Thyroid gland (tissue), 4 donors: ENCODE data around the gene RPL22.

Source experiments
- POLR2A ChIP-seq, 2 donors: fragments of 450-650 bp; IDR thresholded peaks; one replicate each; pipeline ENCODE4 v1.6.1; 2017; ENCODE audit warnings: antibody characterized with exemption in 2 of 2, mild to moderate bottlenecking in 2 of 2, moderate library complexity in 1 of 2
- TF ChIP-seq, protein P1 (sequence below), 6 experiments: fragments of 200-600 bp in 3 of 6; fragments of 450-650 bp in 3 of 6; sonication (generic) in 3 of 6; IDR thresholded peaks; one replicate each; pipeline ENCODE4 v1.5.1; 2016 to 2019; ENCODE audit warnings: antibody characterized with exemption in 6 of 6, mild to moderate bottlenecking in 2 of 6, inconsistent platforms in 1 of 6, moderate library complexity in 1 of 6

DNA sequence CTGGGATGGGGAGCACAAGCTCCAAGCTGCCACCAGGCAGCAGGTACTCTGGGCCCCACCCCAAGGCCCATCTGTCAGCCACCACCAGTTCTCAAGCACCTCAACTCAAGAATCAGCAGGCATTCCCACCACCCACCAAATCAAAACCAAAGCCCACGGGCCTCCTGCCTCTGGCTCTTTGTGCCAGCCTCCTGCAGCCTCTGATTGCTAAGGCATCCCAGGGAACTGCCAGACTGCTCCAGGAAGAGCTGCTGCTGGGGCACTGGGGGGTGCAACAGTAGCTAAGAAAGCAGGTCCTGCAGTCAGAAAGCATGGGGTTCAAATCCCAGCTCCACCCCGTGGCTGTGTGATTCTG, 54.0 kb downstream of the RPL22 start:
- no peak for TF ChIP-seq POLR2A (IDR thresholded peaks at IDR 0.05)
- TF ChIP-seq, protein P1, sequence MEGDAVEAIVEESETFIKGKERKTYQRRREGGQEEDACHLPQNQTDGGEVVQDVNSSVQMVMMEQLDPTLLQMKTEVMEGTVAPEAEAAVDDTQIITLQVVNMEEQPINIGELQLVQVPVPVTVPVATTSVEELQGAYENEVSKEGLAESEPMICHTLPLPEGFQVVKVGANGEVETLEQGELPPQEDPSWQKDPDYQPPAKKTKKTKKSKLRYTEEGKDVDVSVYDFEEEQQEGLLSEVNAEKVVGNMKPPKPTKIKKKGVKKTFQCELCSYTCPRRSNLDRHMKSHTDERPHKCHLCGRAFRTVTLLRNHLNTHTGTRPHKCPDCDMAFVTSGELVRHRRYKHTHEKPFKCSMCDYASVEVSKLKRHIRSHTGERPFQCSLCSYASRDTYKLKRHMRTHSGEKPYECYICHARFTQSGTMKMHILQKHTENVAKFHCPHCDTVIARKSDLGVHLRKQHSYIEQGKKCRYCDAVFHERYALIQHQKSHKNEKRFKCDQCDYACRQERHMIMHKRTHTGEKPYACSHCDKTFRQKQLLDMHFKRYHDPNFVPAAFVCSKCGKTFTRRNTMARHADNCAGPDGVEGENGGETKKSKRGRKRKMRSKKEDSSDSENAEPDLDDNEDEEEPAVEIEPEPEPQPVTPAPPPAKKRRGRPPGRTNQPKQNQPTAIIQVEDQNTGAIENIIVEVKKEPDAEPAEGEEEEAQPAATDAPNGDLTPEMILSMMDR (IDR thresholded peaks at IDR 0.05) = no peak
